Lower leg skin (tissue), 4 donors: ENCODE results near the gene CACNA1I. TPM values are rescaled to one million over a fixed set of nuclear protein-coding genes. Genes with fewer than 3 reads are reported as not detected.

Experiments used
- DNase-seq, 2 donors: peaks; one replicate each; pipeline ENCODE4 v3.0.0-alpha.2; 2019; ENCODE audit warnings: low spot score in 2 of 2
- H3K4me3 ChIP-seq: fragments of 200-600 bp; sonication (generic); 2 replicates; pipeline ENCODE4 v1.5.1; 2017; ENCODE audit warnings: mild to moderate bottlenecking, low read depth; ENCODE audit not compliant: poor library complexity, severe bottlenecking
- CTCF ChIP-seq, 3 donors: fragments of 450-650 bp; IDR thresholded peaks; one replicate each; pipeline ENCODE4 v1.5.1; 2016; ENCODE audit warnings: antibody characterized with exemption in 3 of 3, mild to moderate bottlenecking in 3 of 3, moderate library complexity in 2 of 3
- POLR2A ChIP-seq, 2 donors: fragments of 450-650 bp; IDR thresholded peaks; one replicate each; pipeline ENCODE4 v1.6.1; 2016 to 2017; ENCODE audit warnings: antibody characterized with exemption in 2 of 2, mild to moderate bottlenecking in 1 of 2, moderate library complexity in 1 of 2
- WGBS, 2 donors: methylation state at CpG; one replicate each; pipeline ENCODE4 v1.1.5; 2018; 5-methylcytosine and 5-hydroxymethylcytosine counted together
- intact Hi-C: fragments of 100-400 bp; cut with DNase I; formaldehyde crosslinking; loops from one replicate; pipeline ENCODE4 v1.15.0; 2023; ENCODE audit warnings: low total_unique reads
- total RNA-seq, 4 donors: library from RNA; depleted of rRNA; stranded (reverse); fragments of >200 nt; gene quantifications; one replicate each; pipeline ENCODE4 v1.1.0, GENCODE V29; 2016

Gene CACNA1I
- total RNA-seq, 4 donors from 2014 or later = 0.13 to 0.27 (median 0.21) TPM

- TF ChIP-seq CTCF (IDR thresholded peaks at IDR 0.05) (no peak), POLR2A (IDR thresholded peaks at IDR 0.05) (no peak)
- H3K4me3 ChIP-seq = no peak overlapping the region
- WGBS, 2 donors = 47 to 54% methylated on average over 9 of the region's 9 CpGs
- peak in 1 of 2 donors; percentile 84 for DNase-seq
- intact Hi-C loops = no loop called here
Observed at GRCh38 chr22:39721206-39722031, 150.9 kb downstream of the CACNA1I start.

GRCh38 chr22:39722032-39722325, 151.4 kb downstream of the CACNA1I start:
- H3K4me3 ChIP-seq = no peak overlapping the region
- no peak for TF ChIP-seq CTCF (IDR thresholded peaks at IDR 0.05)
- no peak for TF ChIP-seq POLR2A (IDR thresholded peaks at IDR 0.05)
- no peak for DNase-seq
- 79 to 85% methylated on average over 6 of the region's 6 CpGs for WGBS, 2 donors
- intact Hi-C loops = no loop called here

GRCh38 chr22:39722501-39722900, 151.9 kb downstream of the CACNA1I start:
- H3K4me3 ChIP-seq = no peak overlapping the region
- no peak for DNase-seq
- TF ChIP-seq POLR2A (IDR thresholded peaks at IDR 0.05) = no peak
- no peak for TF ChIP-seq CTCF (IDR thresholded peaks at IDR 0.05)
- intact Hi-C loops = no loop called here
- WGBS, 2 donors = 53 to 65% methylated on average over 4 of the region's 4 CpGs

GRCh38 chr22:39723463-39723862, 152.9 kb downstream of the CACNA1I start:
- WGBS, 2 donors = 87 to 91% methylated on average over 10 of the region's 10 CpGs
- peak in 1 of 2 donors; percentile 73 for DNase-seq
- no peak overlapping the region for H3K4me3 ChIP-seq
- TF ChIP-seq CTCF (IDR thresholded peaks at IDR 0.05) (no peak), POLR2A (IDR thresholded peaks at IDR 0.05) (no peak)
- intact Hi-C loops = no loop called here

GRCh38 chr22:39723899-39724351, 153.4 kb downstream of the CACNA1I start:
- 50 to 59% methylated on average over 3 of the region's 3 CpGs for WGBS, 2 donors
- peak in 1 of 2 donors; percentile 78 for DNase-seq
- intact Hi-C loops = no loop called here
- TF ChIP-seq POLR2A (IDR thresholded peaks at IDR 0.05) = no peak
- TF ChIP-seq CTCF (IDR thresholded peaks at IDR 0.05) = no peak
- H3K4me3 ChIP-seq = no peak overlapping the region

- DNase-seq = no peak
- WGBS, 2 donors = 60 to 66% methylated on average over 4 of the region's 4 CpGs
- intact Hi-C loops = no loop called here
- no peak for TF ChIP-seq POLR2A (IDR thresholded peaks at IDR 0.05)
- TF ChIP-seq CTCF (IDR thresholded peaks at IDR 0.05) = no peak
- H3K4me3 ChIP-seq = no peak overlapping the region
Observed at GRCh38 chr22:39724390-39724789, 153.8 kb downstream of the CACNA1I start.
